ENCODE measurements around the gene TTC4. TPM values are rescaled to one million over a fixed set of nuclear protein-coding genes. Genes with fewer than 3 reads are reported as not detected.

TTC4 gene
- polyA plus RNA-seq, 1 donor from 2014 or later: 22.5 TPM

DNA sequence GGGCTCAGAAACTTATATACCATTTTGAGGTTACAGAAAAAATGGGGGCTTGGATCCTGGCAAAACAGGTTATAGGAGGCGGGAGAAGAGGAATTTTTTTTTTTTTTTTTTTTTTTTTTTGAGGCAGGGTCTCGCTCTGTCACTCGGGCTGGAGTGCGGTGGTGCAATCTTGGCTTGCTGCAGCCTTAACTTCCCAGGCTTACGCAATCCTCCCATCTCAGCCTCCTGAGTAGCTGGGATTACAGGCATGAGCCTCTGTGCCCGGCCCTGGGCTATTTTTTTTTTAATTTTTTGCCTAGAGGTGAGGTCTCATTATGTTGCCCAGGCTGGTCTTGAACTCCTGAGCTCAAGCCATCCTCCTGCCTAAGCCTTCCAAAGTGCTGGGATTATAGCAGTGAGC, 49.3 kb upstream of the TTC4 start (continued):
- TF ChIP-seq EZH2 (IDR thresholded peaks at IDR 0.05; ENCODE audit: borderline replicate concordance, insufficient read depth, low read length, poor library complexity, severe bottlenecking): no peak
- TF ChIP-seq MXI1 (conservative IDR thresholded peaks at IDR 0.05; ENCODE audit: poor library complexity, severe bottlenecking): no peak

DNA sequence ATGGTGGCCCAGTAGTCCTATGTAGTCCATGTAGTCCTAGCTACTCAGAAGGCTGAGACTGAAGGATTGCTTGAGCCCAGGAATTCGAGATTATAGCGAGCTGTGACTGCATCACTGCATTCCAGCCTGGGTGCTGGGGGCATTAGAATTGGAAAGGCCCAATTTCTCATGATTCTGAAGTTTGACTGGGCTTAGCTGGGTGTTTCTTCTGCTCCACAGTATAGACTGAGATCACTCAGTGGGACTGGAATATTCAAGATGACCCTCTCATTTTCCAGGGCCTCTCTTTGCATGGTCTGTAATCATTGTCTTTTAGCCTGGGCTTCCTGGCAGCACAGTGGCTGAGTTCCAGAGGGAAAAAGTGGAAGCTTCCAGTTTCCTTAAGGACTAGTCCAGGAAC, 47.9 kb upstream of the TTC4 start:
- TF ChIP-seq EZH2 (IDR thresholded peaks at IDR 0.05; ENCODE audit: borderline replicate concordance, insufficient read depth, low read length, poor library complexity, severe bottlenecking): no peak
- TF ChIP-seq TAF1 (IDR thresholded peaks at IDR 0.05; ENCODE audit: low read depth): no peak
- no peak for TF ChIP-seq EP300 (conservative IDR thresholded peaks at IDR 0.05; ENCODE audit: poor library complexity, severe bottlenecking)
- TF ChIP-seq RAD21 (conservative IDR thresholded peaks at IDR 0.05): no peak
- H3K36me3 ChIP-seq (ENCODE audit: insufficient read depth, low read length): no peaks in the 10 kb centered on the region

DNA sequence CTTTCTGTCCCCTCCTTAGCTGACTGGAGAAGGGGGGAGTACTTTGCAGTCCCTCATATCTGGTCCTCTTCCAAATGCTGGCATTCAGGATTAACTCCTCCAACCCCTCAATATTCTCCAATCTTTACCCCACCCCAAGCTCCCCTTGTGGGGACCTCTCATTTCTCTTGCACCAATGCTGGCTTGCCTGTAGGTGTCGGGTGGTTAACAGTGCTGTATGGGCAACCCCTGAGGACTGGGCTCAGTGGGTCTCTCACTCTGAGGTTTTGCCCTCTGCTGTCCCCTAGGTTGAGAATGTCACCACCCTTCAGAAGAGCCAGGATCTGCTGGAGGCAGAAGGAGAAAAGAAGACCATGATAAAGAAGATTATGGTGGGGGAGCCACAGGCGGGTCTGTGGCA, 47.1 kb upstream of the TTC4 start:
- Histone ChIP-seq H4K20me1 (ENCODE audit: insufficient read depth) (no peaks in the 10 kb centered on the region), H3K9me3 (ENCODE audit: low read length) (no peaks in the 10 kb centered on the region), H3K79me2 (replicated peaks; ENCODE audit: insufficient read depth, low read length) (no peaks in the 10 kb centered on the region), H3K27me3 (ENCODE audit: insufficient read depth, low read depth, low read length) (no peaks in the 10 kb centered on the region), H3K27ac (ENCODE audit: low read length) (no peak overlapping the region), H2AFZ (ENCODE audit: low read depth, low read length) (no peak overlapping the region), H3K4me3 (ENCODE audit: low read length) (no peak overlapping the region), H3K4me2 (ENCODE audit: low read length) (no peak overlapping the region), H3K9ac (ENCODE audit: low read length) (no peak overlapping the region), H3K9me2 (ENCODE audit: insufficient read depth, low read length) (no peaks in the 10 kb centered on the region), H3K36me3 (ENCODE audit: insufficient read depth, low read length) (no peaks in the 10 kb centered on the region), H3F3A (ENCODE audit: insufficient read depth, low read length, poor library complexity, severe bottlenecking) (no peaks in the 10 kb centered on the region)
- TF ChIP-seq, protein P1, sequence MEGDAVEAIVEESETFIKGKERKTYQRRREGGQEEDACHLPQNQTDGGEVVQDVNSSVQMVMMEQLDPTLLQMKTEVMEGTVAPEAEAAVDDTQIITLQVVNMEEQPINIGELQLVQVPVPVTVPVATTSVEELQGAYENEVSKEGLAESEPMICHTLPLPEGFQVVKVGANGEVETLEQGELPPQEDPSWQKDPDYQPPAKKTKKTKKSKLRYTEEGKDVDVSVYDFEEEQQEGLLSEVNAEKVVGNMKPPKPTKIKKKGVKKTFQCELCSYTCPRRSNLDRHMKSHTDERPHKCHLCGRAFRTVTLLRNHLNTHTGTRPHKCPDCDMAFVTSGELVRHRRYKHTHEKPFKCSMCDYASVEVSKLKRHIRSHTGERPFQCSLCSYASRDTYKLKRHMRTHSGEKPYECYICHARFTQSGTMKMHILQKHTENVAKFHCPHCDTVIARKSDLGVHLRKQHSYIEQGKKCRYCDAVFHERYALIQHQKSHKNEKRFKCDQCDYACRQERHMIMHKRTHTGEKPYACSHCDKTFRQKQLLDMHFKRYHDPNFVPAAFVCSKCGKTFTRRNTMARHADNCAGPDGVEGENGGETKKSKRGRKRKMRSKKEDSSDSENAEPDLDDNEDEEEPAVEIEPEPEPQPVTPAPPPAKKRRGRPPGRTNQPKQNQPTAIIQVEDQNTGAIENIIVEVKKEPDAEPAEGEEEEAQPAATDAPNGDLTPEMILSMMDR (IDR thresholded peaks at IDR 0.05; ENCODE audit: poor library complexity, severe bottlenecking): no peak
- TF ChIP-seq MXI1 (conservative IDR thresholded peaks at IDR 0.05; ENCODE audit: poor library complexity, severe bottlenecking): no peak
- TF ChIP-seq EP300 (conservative IDR thresholded peaks at IDR 0.05; ENCODE audit: poor library complexity, severe bottlenecking): no peak
- no peak for TF ChIP-seq POLR2AphosphoS5 (IDR thresholded peaks at IDR 0.05)

More for the DNA sequence above, 47.9 kb upstream of the TTC4 start:
- Histone ChIP-seq H2AFZ (ENCODE audit: low read depth, low read length) (no peak overlapping the region), H3F3A (ENCODE audit: insufficient read depth, low read length, poor library complexity, severe bottlenecking) (no peaks in the 10 kb centered on the region), H3K79me2 (replicated peaks; ENCODE audit: insufficient read depth, low read length) (no peaks in the 10 kb centered on the region), H3K4me2 (ENCODE audit: low read length) (no peak overlapping the region), H3K9ac (ENCODE audit: low read length) (no peak overlapping the region), H3K9me2 (ENCODE audit: insufficient read depth, low read length) (no peaks in the 10 kb centered on the region), H3K9me3 (ENCODE audit: low read length) (no peaks in the 10 kb centered on the region), H3K27me3 (ENCODE audit: insufficient read depth, low read depth, low read length) (no peaks in the 10 kb centered on the region), H3K27ac (ENCODE audit: low read length) (no peak overlapping the region), H4K20me1 (ENCODE audit: insufficient read depth) (no peaks in the 10 kb centered on the region), H3K4me3 (ENCODE audit: low read length) (no peak overlapping the region)

DNA sequence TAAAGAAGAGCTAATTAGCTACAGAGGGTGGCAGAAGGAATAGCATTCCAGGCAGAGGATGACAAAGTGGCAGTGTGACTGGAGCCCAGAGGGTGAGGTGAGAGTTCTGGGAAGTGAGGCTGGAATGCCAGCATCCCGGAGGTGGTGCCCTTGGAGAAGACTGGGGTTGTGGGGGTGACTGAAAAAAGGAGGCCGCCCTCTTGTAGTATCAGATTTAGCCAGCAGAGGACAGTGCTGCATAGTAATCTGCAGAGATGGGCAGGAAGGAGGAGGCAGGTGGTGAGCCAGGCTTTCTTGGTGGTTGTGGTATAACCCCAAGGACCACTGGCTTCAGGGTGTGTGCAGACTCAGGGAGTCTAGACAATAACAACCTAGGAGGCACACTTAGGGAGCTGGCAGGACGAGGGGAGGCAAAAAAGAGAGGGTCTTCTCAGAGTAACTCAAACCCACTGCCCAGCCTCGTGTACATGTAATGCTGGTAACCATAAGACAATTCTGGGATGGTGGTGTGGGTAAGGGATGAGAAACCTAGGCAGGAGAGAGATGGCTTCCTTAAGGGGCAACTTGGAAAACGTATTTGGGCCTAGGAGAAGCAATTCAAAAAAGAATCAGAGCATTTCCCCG, 43.6 kb upstream of the TTC4 start:
- H4K20me1 ChIP-seq (ENCODE audit: insufficient read depth): no peaks in the 10 kb centered on the region
- no peak overlapping the region for H3K9ac ChIP-seq (ENCODE audit: low read length)
- H3K9me2 ChIP-seq (ENCODE audit: insufficient read depth, low read length): no peaks in the 10 kb centered on the region
- no peak for TF ChIP-seq POLR2AphosphoS5 (IDR thresholded peaks at IDR 0.05)
- TF ChIP-seq, protein P1 (IDR thresholded peaks at IDR 0.05; ENCODE audit: poor library complexity, severe bottlenecking): peak; percentile 87
- peak; percentile 88 for TF ChIP-seq RAD21 (conservative IDR thresholded peaks at IDR 0.05)
- TF ChIP-seq TAF1 (IDR thresholded peaks at IDR 0.05; ENCODE audit: low read depth): no peak
- peak; percentile 93 for TF ChIP-seq SMC3 (conservative IDR thresholded peaks at IDR 0.05; ENCODE audit: poor library complexity)
- no peak for TF ChIP-seq EZH2 (IDR thresholded peaks at IDR 0.05; ENCODE audit: borderline replicate concordance, insufficient read depth, low read length, poor library complexity, severe bottlenecking)
- TF ChIP-seq EP300 (conservative IDR thresholded peaks at IDR 0.05; ENCODE audit: poor library complexity, severe bottlenecking): no peak
- no peak for TF ChIP-seq REST (IDR thresholded peaks at IDR 0.05; ENCODE audit: borderline replicate concordance)
- TF ChIP-seq MXI1 (conservative IDR thresholded peaks at IDR 0.05; ENCODE audit: poor library complexity, severe bottlenecking): no peak
- H3F3A ChIP-seq (ENCODE audit: insufficient read depth, low read length, poor library complexity, severe bottlenecking): no peaks in the 10 kb centered on the region
- no peak overlapping the region for H2AFZ ChIP-seq (ENCODE audit: low read depth, low read length)
- H3K4me3 ChIP-seq (ENCODE audit: low read length): no peak overlapping the region
- no peaks in the 10 kb centered on the region for H3K27me3 ChIP-seq (ENCODE audit: insufficient read depth, low read depth, low read length)
- no peaks in the 10 kb centered on the region for H3K9me3 ChIP-seq (ENCODE audit: low read length)
- H3K36me3 ChIP-seq (ENCODE audit: insufficient read depth, low read length): no peaks in the 10 kb centered on the region
- H3K4me2 ChIP-seq (ENCODE audit: low read length): no peak overlapping the region
- H3K27ac ChIP-seq (ENCODE audit: low read length): no peak overlapping the region
- H3K79me2 ChIP-seq (replicated peaks; ENCODE audit: insufficient read depth, low read length): no peaks in the 10 kb centered on the region
